ENCODE results near the gene ADRM1. TPM values are rescaled to one million over a fixed set of nuclear protein-coding genes. Genes with fewer than 3 reads are reported as not detected.

Gene ADRM1
- total RNA-seq, 4 donors from 2014 or later: 143 to 198 (median 167) TPM

GRCh38 chr20:62329389-62330377 is 26.9 kb downstream of the ADRM1 start:
- TF ChIP-seq CTCF (IDR thresholded peaks at IDR 0.05): no peak
- TF ChIP-seq POLR2A (IDR thresholded peaks at IDR 0.05): no peak
- no peak for DNase-seq (ENCODE audit: low spot score in 2 of 2)
- H3K4me3 ChIP-seq (ENCODE audit: low read depth, poor library complexity, severe bottlenecking): no peak overlapping the region
- intact Hi-C loops (cut with DNase I; ENCODE audit: low total_unique reads): no loop called here
- 94 to 96% methylated on average over 23 to 35 of the region's 37 CpGs for WGBS, 2 donors

DNA sequence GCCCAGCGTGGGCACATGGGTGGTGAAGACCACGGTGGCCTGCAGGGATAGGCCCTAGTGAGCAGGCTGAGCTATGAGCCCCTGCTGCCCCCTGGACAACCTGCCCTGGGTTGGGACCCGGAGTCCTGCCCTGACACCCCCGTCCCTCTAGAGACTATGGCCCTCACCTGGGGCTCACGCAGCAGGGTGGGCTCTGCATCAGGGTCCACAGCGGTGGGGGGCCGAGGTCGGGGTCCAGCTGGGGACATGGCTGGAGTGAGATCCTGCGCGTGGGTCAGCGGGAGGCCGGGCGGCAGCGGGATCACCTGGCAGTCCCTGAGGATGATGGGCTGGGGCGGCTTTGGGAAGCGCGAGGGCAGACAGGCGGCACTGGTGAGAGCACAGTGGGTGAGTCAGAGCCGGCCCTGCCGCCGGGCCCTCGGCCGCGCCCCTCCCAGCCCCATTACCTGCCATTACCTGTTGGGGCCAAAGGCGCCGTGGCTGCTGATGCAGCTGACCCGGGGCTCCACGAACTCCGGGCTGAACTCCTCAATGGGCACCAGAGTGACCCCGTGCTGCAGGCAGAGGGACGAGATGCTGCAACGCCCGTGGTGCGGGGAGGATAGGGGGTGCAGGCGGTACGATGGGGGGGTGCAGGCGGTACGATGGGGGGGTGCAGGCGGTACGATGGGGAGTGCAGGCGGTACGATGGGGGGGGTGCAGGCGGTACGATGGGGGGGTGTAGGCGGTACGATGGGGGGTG is 27.9 kb downstream of the ADRM1 start:
- intact Hi-C loops (cut with DNase I; ENCODE audit: low total_unique reads): no loop called here
- H3K4me3 ChIP-seq (ENCODE audit: low read depth, poor library complexity, severe bottlenecking): no peak overlapping the region
- DNase-seq (ENCODE audit: low spot score in 2 of 2): no peak
- TF ChIP-seq CTCF (IDR thresholded peaks at IDR 0.05): no peak
- TF ChIP-seq POLR2A (IDR thresholded peaks at IDR 0.05): no peak
- WGBS, 2 donors: 74 to 79% methylated on average over 35 to 45 of the region's 46 CpGs

DNA sequence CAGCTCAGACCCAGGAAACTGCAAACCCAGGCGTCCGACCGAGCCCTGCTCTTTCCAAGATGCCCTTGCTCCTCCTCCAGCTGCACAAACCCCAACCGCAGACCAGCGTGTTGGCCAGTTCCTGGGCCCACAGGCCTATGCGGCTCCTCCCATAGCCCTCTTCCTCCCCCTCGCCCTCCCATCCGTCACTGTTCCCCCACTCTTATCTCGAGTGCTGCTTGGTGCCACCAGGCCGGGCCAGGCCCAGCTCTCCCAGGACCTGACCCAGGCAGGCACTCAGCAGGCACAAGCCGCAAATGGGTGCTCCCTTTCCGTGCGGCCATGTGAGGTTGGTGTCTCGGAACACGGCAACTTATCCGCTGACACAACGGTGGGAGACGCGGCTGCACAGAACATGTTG is 28.6 kb downstream of the ADRM1 start:
- no peak for TF ChIP-seq POLR2A (IDR thresholded peaks at IDR 0.05)
- no peak for TF ChIP-seq CTCF (IDR thresholded peaks at IDR 0.05)
- intact Hi-C loops (cut with DNase I; ENCODE audit: low total_unique reads): no loop called here
- DNase-seq (ENCODE audit: low spot score in 2 of 2): no peak
- no peak overlapping the region for H3K4me3 ChIP-seq (ENCODE audit: low read depth, poor library complexity, severe bottlenecking)
- 92 to 95% methylated on average over 19 of the region's 19 CpGs for WGBS, 2 donors

GRCh38 chr20:62332421-62332820 is 29.6 kb downstream of the ADRM1 start:
- intact Hi-C loops (cut with DNase I; ENCODE audit: low total_unique reads): no loop called here
- H3K4me3 ChIP-seq (ENCODE audit: low read depth, poor library complexity, severe bottlenecking): no peak overlapping the region
- TF ChIP-seq CTCF (IDR thresholded peaks at IDR 0.05) (no peak), POLR2A (IDR thresholded peaks at IDR 0.05) (no peak)
- 78 to 79% methylated on average over 11 to 14 of the region's 16 CpGs for WGBS, 2 donors
- DNase-seq (ENCODE audit: low spot score in 2 of 2): no peak

DNA sequence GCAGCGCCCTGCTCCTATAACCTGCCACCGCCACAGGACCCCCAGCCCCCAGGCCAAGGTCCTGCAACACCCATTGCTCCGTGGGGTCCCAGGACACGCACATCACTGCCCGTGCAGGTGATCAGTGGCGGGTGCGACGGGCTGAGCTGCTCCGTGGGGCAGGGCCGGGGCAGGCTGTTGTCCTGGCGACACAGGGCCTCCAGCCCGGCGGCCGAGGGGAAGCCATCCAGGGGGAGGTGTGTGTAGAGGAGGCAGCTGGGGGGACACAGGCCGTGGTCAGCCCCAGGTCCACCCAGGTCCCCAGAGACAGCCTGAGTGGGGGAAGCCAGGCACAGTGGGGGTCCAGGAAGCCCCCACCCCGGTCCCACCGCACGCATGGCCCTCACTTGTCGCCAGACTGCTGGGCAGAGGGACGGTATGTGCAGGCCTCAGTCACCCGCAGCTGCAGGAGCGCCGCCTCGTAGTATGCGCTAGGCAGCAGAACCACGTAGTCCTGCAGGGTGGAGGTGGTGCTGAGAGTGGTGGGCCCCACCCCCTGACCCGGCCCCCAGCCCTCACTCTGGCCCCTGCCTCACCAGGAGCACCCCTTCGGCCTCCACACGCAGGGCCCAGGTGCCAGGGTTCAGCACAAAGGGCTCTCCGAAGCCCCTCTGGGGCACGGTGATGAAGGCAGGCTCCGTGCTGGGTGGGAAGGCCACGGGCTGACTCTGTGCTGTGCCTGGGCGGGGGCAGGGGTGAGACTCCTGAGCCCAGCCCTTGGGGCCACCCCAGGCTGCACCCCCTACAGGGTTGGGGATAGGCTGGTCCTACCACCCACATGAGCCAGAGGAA is 30.4 kb downstream of the ADRM1 start:
- no peak for DNase-seq (ENCODE audit: low spot score in 2 of 2)
- WGBS, 2 donors: 92 to 95% methylated on average over 17 to 26 of the region's 34 CpGs
- TF ChIP-seq POLR2A (IDR thresholded peaks at IDR 0.05): no peak
- no peak for TF ChIP-seq CTCF (IDR thresholded peaks at IDR 0.05)
- H3K4me3 ChIP-seq (ENCODE audit: low read depth, poor library complexity, severe bottlenecking): no peak overlapping the region
- intact Hi-C loops (cut with DNase I; ENCODE audit: low total_unique reads): no loop called here
